Measurements from ENCODE around the gene GOLGA3.
"Not testable (repeated sequence)": the region's sequence is repeated elsewhere in the genome, so short reads cannot be mapped to it uniquely, and the experiment has no call there.

Gene GOLGA3

DNA sequence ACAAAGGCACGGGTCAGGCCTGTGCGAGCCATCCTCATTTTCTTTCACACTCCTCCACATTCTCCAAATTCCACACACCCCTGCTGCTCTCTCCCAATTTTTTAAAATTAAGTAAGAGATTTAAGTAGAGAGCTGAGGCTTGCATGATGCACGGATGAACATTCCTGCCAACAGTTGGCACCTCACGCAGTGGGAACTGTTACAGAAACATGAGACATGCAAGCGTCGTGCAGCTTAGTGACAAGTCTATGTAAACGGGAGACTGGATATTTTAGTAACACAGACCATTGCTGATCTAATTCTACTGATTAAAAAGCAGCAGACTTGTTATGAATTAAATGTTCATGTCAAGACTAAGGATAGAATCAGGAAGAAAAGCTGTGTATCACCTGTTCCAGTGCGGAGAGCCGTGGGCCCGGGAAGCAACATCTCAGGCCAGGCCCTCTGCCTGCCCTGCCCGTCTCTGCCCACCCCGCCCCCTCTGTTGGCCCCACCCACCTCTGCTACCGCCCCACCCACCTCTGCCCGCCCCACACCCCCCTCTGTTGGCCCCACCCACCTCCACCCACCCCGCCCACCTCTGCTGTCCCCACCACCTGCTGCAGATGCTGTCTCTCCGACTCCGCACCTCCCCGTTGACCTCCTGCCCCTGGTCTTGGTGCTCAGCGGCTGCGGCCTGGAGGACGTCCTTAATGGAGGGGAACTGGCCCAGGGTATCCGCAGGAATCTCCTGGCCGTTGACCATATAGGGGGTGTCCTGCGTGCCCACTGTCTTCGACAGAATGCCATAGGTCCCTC, 21.2 kb downstream of the GOLGA3 start:
- H3K27ac ChIP-seq (ENCODE audit: low read depth, low read length) = no peak overlapping the region
- H3K4me3 ChIP-seq (ENCODE audit: low read length) = no peak overlapping the region
- 0 out of 2 replicates have a peak, but pooled peaks cover 2% of the 10 kb centered on the region for H3K9me3 ChIP-seq (ENCODE audit: insufficient read depth, low read depth, low read length)
- H3K36me3 ChIP-seq (ENCODE audit: insufficient read depth, low read length) = peaks cover 70% of the 10 kb centered on the region
- 90% methylated on average over 22 of the region's 25 CpGs for WGBS
- H3K27me3 ChIP-seq (ENCODE audit: insufficient read depth, low read length) = no peaks in the 10 kb centered on the region
- H3K9ac ChIP-seq (ENCODE audit: low read depth, low read length) = no peak overlapping the region
- H3K4me1 ChIP-seq (ENCODE audit: insufficient read depth, low read length) = no peaks in the 10 kb centered on the region

DNA sequence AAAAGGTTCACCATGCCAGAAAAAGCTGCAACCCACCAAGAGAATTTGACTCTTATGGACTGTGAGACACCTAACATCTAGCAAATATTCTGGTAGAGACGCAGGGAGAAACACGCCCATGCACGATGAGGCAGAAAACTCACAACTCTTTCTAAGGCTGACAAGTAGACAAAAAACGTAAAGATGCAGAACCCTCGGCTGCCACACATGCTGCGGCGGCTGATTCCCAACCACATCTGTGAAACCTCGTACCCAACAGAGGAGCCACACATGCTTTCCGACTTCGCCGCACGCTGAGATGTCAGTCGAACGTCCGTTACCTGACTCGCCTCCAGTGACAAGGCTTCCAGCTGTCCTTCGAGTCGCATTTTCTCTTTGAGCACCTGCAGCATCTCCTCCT, 21.8 kb downstream of the GOLGA3 start:
- WGBS = 96% methylated on average over 18 of the region's 18 CpGs
- no peak overlapping the region for H3K27ac ChIP-seq (ENCODE audit: low read depth, low read length)
- no peak overlapping the region for H3K4me3 ChIP-seq (ENCODE audit: low read length)
- 0 out of 2 replicates have a peak, but pooled peaks cover 2% of the 10 kb centered on the region for H3K9me3 ChIP-seq (ENCODE audit: insufficient read depth, low read depth, low read length)
- H3K9ac ChIP-seq (ENCODE audit: low read depth, low read length) = no peak overlapping the region
- H3K36me3 ChIP-seq (ENCODE audit: insufficient read depth, low read length) = peaks cover 70% of the 10 kb centered on the region
- no peaks in the 10 kb centered on the region for H3K4me1 ChIP-seq (ENCODE audit: insufficient read depth, low read length)
- H3K27me3 ChIP-seq (ENCODE audit: insufficient read depth, low read length) = no peaks in the 10 kb centered on the region

DNA sequence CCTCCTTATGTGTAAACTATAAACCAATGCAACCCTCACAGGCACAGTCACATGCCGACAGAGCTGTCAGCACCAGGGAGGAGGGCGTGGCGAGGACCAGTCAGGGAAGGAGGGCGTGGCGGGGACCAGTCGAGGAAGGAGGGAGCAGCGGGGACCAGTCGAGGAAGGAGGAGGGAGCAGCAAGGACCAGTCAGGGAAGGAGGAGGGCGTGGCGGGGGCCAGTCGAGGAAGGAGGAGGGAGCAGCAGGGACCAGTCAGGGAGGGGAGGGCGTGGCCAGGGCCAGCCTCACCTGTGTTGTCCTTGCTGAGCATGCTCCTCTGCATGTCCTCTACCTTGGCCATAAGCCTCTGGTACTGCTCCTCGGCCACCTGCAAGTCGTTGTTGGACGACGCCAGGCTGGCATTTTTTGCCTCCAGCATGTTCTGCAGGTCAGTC, 24.2 kb downstream of the GOLGA3 start:
- Histone ChIP-seq H3K4me3 (ENCODE audit: low read length) (no peak overlapping the region), H3K36me3 (ENCODE audit: insufficient read depth, low read length) (peaks cover 81% of the 10 kb centered on the region), H3K27me3 (ENCODE audit: insufficient read depth, low read length) (no peaks in the 10 kb centered on the region), H3K9ac (ENCODE audit: low read depth, low read length) (no peak overlapping the region), H3K4me1 (ENCODE audit: insufficient read depth, low read length) (no peaks in the 10 kb centered on the region), H3K27ac (ENCODE audit: low read depth, low read length) (no peak overlapping the region), H3K9me3 (ENCODE audit: insufficient read depth, low read depth, low read length) (no peaks in the 10 kb centered on the region)
- 84% methylated on average over 16 of the region's 16 CpGs for WGBS

DNA sequence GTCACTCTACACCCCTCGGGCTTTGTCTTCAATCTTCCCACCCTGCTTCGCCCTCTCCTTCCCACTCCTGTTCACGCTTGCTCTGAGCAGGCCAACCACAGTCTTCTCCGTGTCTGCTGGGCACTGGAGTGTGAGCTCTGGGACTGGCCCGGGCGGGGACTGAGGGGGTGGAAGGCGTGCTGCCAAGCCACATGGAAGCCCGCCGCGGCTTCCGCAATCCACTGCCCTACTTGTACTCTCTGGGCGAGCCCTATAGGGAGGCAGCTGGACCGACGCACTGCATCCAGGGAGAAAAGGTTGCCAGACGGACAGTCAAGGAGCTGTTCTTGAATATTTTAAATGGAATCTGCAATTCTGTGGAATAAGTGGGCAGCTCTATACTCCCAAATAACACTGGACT, 24.8 kb downstream of the GOLGA3 start:
- Histone ChIP-seq H3K36me3 (ENCODE audit: insufficient read depth, low read length) (peaks cover 86% of the 10 kb centered on the region), H3K27ac (ENCODE audit: low read depth, low read length) (no peak overlapping the region), H3K4me3 (ENCODE audit: low read length) (no peak overlapping the region), H3K9ac (ENCODE audit: low read depth, low read length) (no peak overlapping the region), H3K9me3 (ENCODE audit: insufficient read depth, low read depth, low read length) (no peaks in the 10 kb centered on the region), H3K4me1 (ENCODE audit: insufficient read depth, low read length) (no peaks in the 10 kb centered on the region), H3K27me3 (ENCODE audit: insufficient read depth, low read length) (no peaks in the 10 kb centered on the region)
- WGBS = 96% methylated on average over 15 of the region's 15 CpGs

DNA sequence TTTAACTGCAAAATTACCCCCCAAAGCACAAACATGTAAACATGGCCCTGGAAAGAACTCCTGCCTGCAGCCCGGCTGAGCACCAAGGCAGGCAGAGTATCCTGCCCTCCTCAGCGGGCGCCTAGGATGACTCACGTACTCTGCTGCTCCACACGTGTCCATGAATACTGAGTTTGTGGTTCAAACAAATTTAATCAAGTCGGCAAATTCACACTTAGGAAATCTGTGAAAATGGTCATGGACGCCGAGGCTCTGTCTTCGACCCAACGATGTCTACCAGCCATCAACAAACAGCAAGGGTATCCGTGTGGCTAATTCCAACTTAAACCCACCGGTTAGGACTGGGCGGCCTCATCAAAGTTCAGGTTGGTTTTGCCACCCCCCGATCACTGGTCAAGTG, 25.5 kb downstream of the GOLGA3 start:
- H3K4me1 ChIP-seq (ENCODE audit: insufficient read depth, low read length) = no peaks in the 10 kb centered on the region
- H3K9me3 ChIP-seq (ENCODE audit: insufficient read depth, low read depth, low read length) = no peaks in the 10 kb centered on the region
- H3K27ac ChIP-seq (ENCODE audit: low read depth, low read length) = no peak overlapping the region
- 96% methylated on average over 14 of the region's 14 CpGs for WGBS
- no peaks in the 10 kb centered on the region for H3K27me3 ChIP-seq (ENCODE audit: insufficient read depth, low read length)
- no peak overlapping the region for H3K9ac ChIP-seq (ENCODE audit: low read depth, low read length)
- H3K36me3 ChIP-seq (ENCODE audit: insufficient read depth, low read length) = peaks cover 87% of the 10 kb centered on the region
- H3K4me3 ChIP-seq (ENCODE audit: low read length) = no peak overlapping the region

DNA sequence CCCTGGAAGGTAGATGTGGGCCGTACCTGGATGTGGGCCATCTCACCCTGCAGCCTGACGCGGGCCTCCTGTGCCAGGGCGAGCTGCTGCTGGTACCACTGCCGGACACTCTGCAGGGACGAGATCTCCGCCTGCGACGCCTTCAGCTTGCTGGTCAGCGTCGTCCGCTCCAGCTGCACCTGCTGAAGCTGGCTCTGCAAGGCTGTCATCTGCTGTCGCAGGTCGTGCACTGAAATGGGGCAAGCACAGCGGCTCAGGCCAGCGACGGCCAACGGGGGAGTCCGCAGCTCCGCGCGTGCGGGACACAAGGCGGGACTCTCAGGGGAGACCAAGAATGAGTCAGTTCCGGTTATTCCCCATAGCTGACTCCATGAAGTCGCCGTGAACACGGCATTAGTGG, 26.9 kb downstream of the GOLGA3 start:
- Histone ChIP-seq H3K36me3 (ENCODE audit: insufficient read depth, low read length) (peaks cover 87% of the 10 kb centered on the region), H3K9ac (ENCODE audit: low read depth, low read length) (no peak overlapping the region), H3K27me3 (ENCODE audit: insufficient read depth, low read length) (no peaks in the 10 kb centered on the region), H3K4me1 (ENCODE audit: insufficient read depth, low read length) (no peaks in the 10 kb centered on the region), H3K9me3 (ENCODE audit: insufficient read depth, low read depth, low read length) (no peaks in the 10 kb centered on the region), H3K27ac (ENCODE audit: low read depth, low read length) (no peak overlapping the region), H3K4me3 (ENCODE audit: low read length) (no peak overlapping the region)
- WGBS = 95% methylated on average over 28 of the region's 28 CpGs

DNA sequence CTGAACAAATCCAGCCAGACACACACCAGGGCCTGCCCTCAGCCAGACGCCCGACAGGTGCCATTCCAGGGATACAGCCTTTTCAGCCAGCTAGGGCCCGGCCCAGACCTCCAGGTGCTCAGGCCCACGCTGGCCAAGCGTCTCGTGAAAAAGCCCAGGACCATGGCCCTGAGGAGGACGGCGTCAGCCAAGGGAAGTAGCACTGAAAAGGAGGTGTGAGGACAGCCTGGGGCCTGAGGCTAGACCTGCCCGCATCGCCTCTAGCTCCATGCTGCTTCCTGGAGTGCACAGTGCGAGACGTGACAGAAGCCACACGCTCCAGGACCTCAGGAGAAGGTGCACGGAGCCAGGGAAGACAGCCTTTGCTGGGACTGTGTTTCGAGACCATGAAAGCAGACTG, 29.8 kb downstream of the GOLGA3 start:
- Histone ChIP-seq H3K27me3 (ENCODE audit: insufficient read depth, low read length) (no peaks in the 10 kb centered on the region), H3K9me3 (ENCODE audit: insufficient read depth, low read depth, low read length) (no peaks in the 10 kb centered on the region), H3K9ac (ENCODE audit: low read depth, low read length) (no peak overlapping the region), H3K4me1 (ENCODE audit: insufficient read depth, low read length) (no peaks in the 10 kb centered on the region), H3K4me3 (ENCODE audit: low read length) (no peak overlapping the region), H3K36me3 (ENCODE audit: insufficient read depth, low read length) (peaks cover 92% of the 10 kb centered on the region), H3K27ac (ENCODE audit: low read depth, low read length) (no peak overlapping the region)
- WGBS = 97% methylated on average over 15 of the region's 15 CpGs

DNA sequence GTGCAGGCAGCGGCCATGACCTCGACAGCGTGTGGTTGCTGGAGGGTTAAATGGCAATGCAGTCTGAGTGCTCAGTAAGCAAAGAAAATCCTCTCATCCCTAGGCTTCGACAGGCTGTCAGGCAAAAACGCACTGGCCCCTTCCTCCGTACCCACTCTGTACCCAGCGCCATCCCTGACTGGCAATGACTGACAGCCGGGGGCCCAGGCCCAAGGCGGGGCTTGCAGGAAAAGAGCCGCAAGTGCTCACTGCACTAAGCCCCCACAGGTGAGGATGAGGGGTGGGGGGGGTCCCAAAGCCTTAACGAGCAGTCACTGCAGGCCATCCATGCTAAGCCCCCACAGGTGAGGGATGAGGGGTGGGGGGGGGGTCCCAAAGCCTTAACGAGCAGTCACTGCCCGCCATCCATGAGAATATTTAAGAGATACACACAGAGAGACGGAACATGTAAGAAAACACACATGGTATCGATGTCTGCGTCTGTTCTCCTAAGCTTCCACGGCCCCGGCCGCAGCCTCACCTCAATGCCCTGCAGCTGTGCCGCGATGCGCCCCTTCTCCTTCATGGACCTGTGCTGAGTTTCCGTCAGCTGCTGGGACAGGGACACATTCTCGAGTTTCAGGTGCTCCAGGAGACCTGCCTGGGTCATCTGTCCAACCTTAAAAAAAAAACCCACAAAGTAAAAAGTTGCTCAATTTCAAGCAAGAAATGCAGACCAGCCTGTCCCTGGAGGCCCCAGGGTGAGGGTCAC, 30.7 kb downstream of the GOLGA3 start:
- H3K4me3 ChIP-seq (ENCODE audit: low read length) = no peak overlapping the region
- H3K4me1 ChIP-seq (ENCODE audit: insufficient read depth, low read length) = no peaks in the 10 kb centered on the region
- WGBS = 97% methylated on average over 24 of the region's 24 CpGs
- no peak overlapping the region for H3K9ac ChIP-seq (ENCODE audit: low read depth, low read length)
- H3K27ac ChIP-seq (ENCODE audit: low read depth, low read length) = no peak overlapping the region
- no peaks in the 10 kb centered on the region for H3K9me3 ChIP-seq (ENCODE audit: insufficient read depth, low read depth, low read length)
- peaks cover 87% of the 10 kb centered on the region for H3K36me3 ChIP-seq (ENCODE audit: insufficient read depth, low read length)
- no peaks in the 10 kb centered on the region for H3K27me3 ChIP-seq (ENCODE audit: insufficient read depth, low read length)

DNA sequence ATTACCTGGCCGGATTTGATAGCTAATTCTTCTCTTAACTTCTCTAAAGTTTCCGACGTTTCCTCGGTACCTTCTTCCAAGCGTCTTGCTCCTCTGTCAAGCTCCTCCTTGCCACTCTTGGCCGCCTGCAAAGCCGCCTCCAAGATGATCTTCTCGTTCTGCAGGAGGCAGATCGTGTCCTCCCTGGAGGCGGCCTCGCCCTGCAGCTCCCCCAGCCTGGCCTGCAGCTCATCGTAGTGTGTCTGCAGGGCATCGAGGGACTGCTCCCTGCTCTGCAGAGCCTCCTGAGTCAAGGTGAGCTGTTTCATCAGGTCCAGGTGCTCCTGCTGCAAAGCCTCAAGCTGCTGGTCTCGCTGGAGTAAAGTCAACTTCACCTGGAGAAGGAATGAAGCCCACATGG, 32.8 kb downstream of the GOLGA3 start:
- peaks cover 82% of the 10 kb centered on the region for H3K36me3 ChIP-seq (ENCODE audit: insufficient read depth, low read length)
- WGBS = 95% methylated on average over 14 of the region's 14 CpGs

DNA sequence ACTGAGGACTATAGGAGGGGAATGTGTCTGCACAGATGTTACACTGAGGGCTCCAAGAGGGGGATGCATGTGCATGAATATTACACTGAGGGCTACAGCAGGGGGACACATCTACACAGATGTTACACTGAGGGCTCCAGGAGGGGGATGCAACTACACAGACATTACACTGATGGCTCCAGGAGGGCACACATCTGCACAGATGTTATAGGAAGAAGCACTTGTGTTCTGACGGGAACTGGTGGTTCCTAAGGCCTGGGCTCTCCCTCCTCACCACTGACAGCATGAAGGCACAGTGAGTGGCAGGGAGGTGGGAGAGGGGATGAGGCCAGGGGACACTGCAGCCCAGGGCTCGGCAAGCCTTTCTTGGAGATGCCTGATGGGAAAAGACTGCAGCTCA, 36.7 kb downstream of the GOLGA3 start:
- not testable (repeated sequence) for H3K27ac ChIP-seq (ENCODE audit: low read depth, low read length); H3K9me3 ChIP-seq (ENCODE audit: insufficient read depth, low read depth, low read length); H3K9ac ChIP-seq (ENCODE audit: low read depth, low read length); H3K4me3 ChIP-seq (ENCODE audit: low read length); H3K27me3 ChIP-seq (ENCODE audit: insufficient read depth, low read length); H3K4me1 ChIP-seq (ENCODE audit: insufficient read depth, low read length)
- H3K36me3 ChIP-seq (ENCODE audit: insufficient read depth, low read length) = peaks cover 64% of the 10 kb centered on the region
- WGBS = 90% methylated on average over 2 of the region's 2 CpGs

More for the DNA sequence above, 32.8 kb downstream of the GOLGA3 start:
- Histone ChIP-seq H3K4me1 (ENCODE audit: insufficient read depth, low read length) (no peaks in the 10 kb centered on the region), H3K4me3 (ENCODE audit: low read length) (no peak overlapping the region), H3K27ac (ENCODE audit: low read depth, low read length) (no peak overlapping the region), H3K9me3 (ENCODE audit: insufficient read depth, low read depth, low read length) (no peaks in the 10 kb centered on the region), H3K27me3 (ENCODE audit: insufficient read depth, low read length) (no peaks in the 10 kb centered on the region), H3K9ac (ENCODE audit: low read depth, low read length) (no peak overlapping the region)

DNA sequence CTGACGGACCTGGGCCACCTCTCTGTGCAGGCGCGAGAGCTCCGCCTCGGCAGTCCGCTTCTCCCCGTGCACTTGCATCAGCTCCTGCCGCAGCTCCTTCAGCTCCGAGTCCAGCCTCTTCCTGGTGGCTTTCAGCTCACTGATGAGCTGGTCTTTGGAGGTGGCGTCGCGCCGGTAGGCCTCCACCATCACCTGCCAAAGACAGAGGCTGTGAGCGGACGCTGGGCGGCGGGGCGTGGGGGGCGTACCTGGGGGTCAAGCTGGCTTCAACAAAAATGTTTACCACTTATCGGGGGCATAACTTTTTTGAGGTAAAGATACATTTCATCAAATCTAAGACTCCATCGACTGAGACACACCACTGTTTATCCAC, 39.6 kb downstream of the GOLGA3 start:
- Histone ChIP-seq H3K27me3 (ENCODE audit: insufficient read depth, low read length) (no peaks in the 10 kb centered on the region), H3K4me1 (ENCODE audit: insufficient read depth, low read length) (no peaks in the 10 kb centered on the region), H3K27ac (ENCODE audit: low read depth, low read length) (no peak overlapping the region), H3K9ac (ENCODE audit: low read depth, low read length) (no peak overlapping the region), H3K4me3 (ENCODE audit: low read length) (no peak overlapping the region), H3K9me3 (ENCODE audit: insufficient read depth, low read depth, low read length) (no peaks in the 10 kb centered on the region), H3K36me3 (ENCODE audit: insufficient read depth, low read length) (peaks cover 59% of the 10 kb centered on the region)
- WGBS = 96% methylated on average over 21 of the region's 21 CpGs

Data from HUES64 (cell line).